Stimulated activated CD4-positive, alpha-beta T cell treated with anti-CD3 and anti-CD28 coated beads, TNF-alpha, amount 100 ng/mL, for 4 hours (primary cell): ENCODE results near the gene PIM1.
"Not testable (repeated sequence)": the region's sequence is repeated elsewhere in the genome, so short reads cannot be mapped to it uniquely, and the experiment has no call there.

Experiments used
- DNase-seq, 3 experiments: peaks; one replicate each; pipeline ENCODE4 v3.0.0-alpha.2; 2020; ENCODE audit warnings: low read depth in 3 of 3

PIM1 gene

GRCh38 chr6:37171201-37171969 is 1.4 kb downstream of the PIM1 start:
- peak in 1 of 3 experiments; percentile 8 for DNase-seq

- DNase-seq: peak; percentile 67 to 86 (median 82)
Observed at GRCh38 chr6:37171970-37172812, 2.2 kb downstream of the PIM1 start.

GRCh38 chr6:37172912-37173492 is 3.0 kb downstream of the PIM1 start:
- DNase-seq: no peak

GRCh38 chr6:37173493-37174195 is 3.7 kb downstream of the PIM1 start:
- peak in 2 of 3 experiments; percentile 19 to 31 for DNase-seq

GRCh38 chr6:37174196-37174514 is 4.2 kb downstream of the PIM1 start:
- no peak for DNase-seq

GRCh38 chr6:37174515-37175331 is 4.8 kb downstream of the PIM1 start:
- no peak for DNase-seq

- DNase-seq: no peak
Observed at GRCh38 chr6:37175332-37176267, 5.6 kb downstream of the PIM1 start.

GRCh38 chr6:37176268-37177076 is 6.5 kb downstream of the PIM1 start:
- no peak for DNase-seq

- DNase-seq: no peak
Observed at GRCh38 chr6:37177077-37177934, 7.4 kb downstream of the PIM1 start.

- DNase-seq: no peak
Observed at GRCh38 chr6:37177935-37178517, 8.1 kb downstream of the PIM1 start.

GRCh38 chr6:37180075-37180474 is 10.1 kb downstream of the PIM1 start:
- DNase-seq: no peak

- not testable (repeated sequence) for DNase-seq
Observed at GRCh38 chr6:37180610-37181009, 10.7 kb downstream of the PIM1 start.

GRCh38 chr6:37182736-37183590 is 13.0 kb downstream of the PIM1 start:
- peak in 2 of 3 experiments; percentile 22 to 37 for DNase-seq

- not testable (repeated sequence) for DNase-seq
Observed at GRCh38 chr6:37185949-37186720, 16.2 kb downstream of the PIM1 start.

GRCh38 chr6:37187321-37188022 is 17.5 kb downstream of the PIM1 start:
- no peak for DNase-seq
